WTC11 (cell line): Measurements from ENCODE around the gene NGRN. TPM values are rescaled to one million over a fixed set of nuclear protein-coding genes. Genes with fewer than 3 reads are reported as not detected.

Experiments used
- ATAC-seq: fragments of 200-7000 bp; cut with Tn5 transposase; 2 replicates; pipeline ENCODE4 v1.10.0; 2021; ENCODE audit warnings: mild to moderate bottlenecking, moderate library complexity
- CTCF ChIA-PET: fragments of 300-600 bp; sonication (Branson Sonifier 250); formaldehyde crosslinking; loops from one replicate; lab custom pipeline; 2021; ENCODE audit warnings: antibody characterized with exemption; lab: Charles Lee
- POLR2A ChIA-PET: fragments of 350-600 bp; sonication (Branson Sonifier 250); formaldehyde crosslinking; loops from one replicate; lab custom pipeline; 2021; ENCODE audit warnings: antibody characterized with exemption; lab: Charles Lee
- DNase-seq: peaks from one replicate; pipeline ENCODE4 v3.0.0; 2021; ENCODE audit warnings: low spot score
- H3K27ac Mint-ChIP-seq: 2 replicates; pipeline ENCODE4 v1.8.0; 2021; ENCODE audit warnings: mixed read lengths
- H3K27me3 Mint-ChIP-seq: 2 replicates; pipeline ENCODE4 v1.8.0; 2021; ENCODE audit warnings: low read depth, mild to moderate bottlenecking, moderate library complexity, mixed read lengths
- H3K36me3 Mint-ChIP-seq: 2 replicates; pipeline ENCODE4 v1.8.0; 2021; ENCODE audit warnings: mixed read lengths
- H3K4me1 Mint-ChIP-seq: 2 replicates; pipeline ENCODE4 v1.8.0; 2022; ENCODE audit warnings: mixed read lengths
- H3K4me3 Mint-ChIP-seq: 2 replicates; pipeline ENCODE4 v1.8.0; 2021; ENCODE audit warnings: mild to moderate bottlenecking, moderate library complexity, mixed read lengths
- H3K9me3 Mint-ChIP-seq: 2 replicates; pipeline ENCODE4 v1.8.0; 2021; ENCODE audit warnings: mixed read lengths
- EMX1 ChIP-seq: fragments of 250-450 bp; sonication (Bioruptor Pico); IDR thresholded peaks from 2 replicates; pipeline ENCODE4 v1.8.0; 2021; ENCODE audit warnings: mild to moderate bottlenecking
- GABPB1 ChIP-seq: sonication (generic); formaldehyde crosslinking; IDR thresholded peaks from 2 replicates; pipeline ENCODE4 v1.8.1; 2023; ENCODE audit warnings: mild to moderate bottlenecking, missing genetic modification reagents
- JAZF1 ChIP-seq: fragments of 250-450 bp; sonication (Bioruptor Pico); IDR thresholded peaks from 2 replicates; pipeline ENCODE4 v1.9.0; 2021; ENCODE audit warnings: moderate library complexity, mild to moderate bottlenecking, inconsistent platforms
- MXD4 ChIP-seq: fragments of 250-450 bp; sonication (Bioruptor Pico); IDR thresholded peaks from 2 replicates; pipeline ENCODE4 v1.8.0; 2021; ENCODE audit warnings: mild to moderate bottlenecking, moderate library complexity, borderline replicate concordance
- NFATC4 ChIP-seq: fragments of 250-450 bp; sonication (Bioruptor Pico); IDR thresholded peaks from 2 replicates; pipeline ENCODE4 v1.9.0; 2021; ENCODE audit warnings: mild to moderate bottlenecking
- NFE2L1 ChIP-seq: sonication (generic); formaldehyde crosslinking; IDR thresholded peaks from 2 replicates; pipeline ENCODE4 v1.8.1; 2023; ENCODE audit warnings: missing genetic modification reagents
- OVOL2 ChIP-seq: fragments of 250-450 bp; sonication (Bioruptor Pico); IDR thresholded peaks from 2 replicates; pipeline ENCODE4 v1.9.0; 2021; ENCODE audit warnings: mild to moderate bottlenecking, borderline replicate concordance
- RORB ChIP-seq: fragments of 250-450 bp; sonication (Bioruptor Pico); IDR thresholded peaks from 2 replicates; pipeline ENCODE4 v1.9.0; 2021; ENCODE audit warnings: mild to moderate bottlenecking
- ZNF138 ChIP-seq: sonication (generic); formaldehyde crosslinking; conservative IDR thresholded peaks from 2 replicates; pipeline ENCODE4 v1.8.1; 2022; ENCODE audit warnings: mild to moderate bottlenecking, moderate library complexity, missing genetic modification reagents
- total RNA-seq: library from RNA; stranded (reverse); gene quantifications from 3 replicates; pipeline ENCODE4 v1.2.3, GENCODE V29; 2021
- TF ChIP-seq, protein P1 (sequence below): sonication (generic); formaldehyde crosslinking; IDR thresholded peaks from 2 replicates; pipeline ENCODE4 v1.8.1; 2023; ENCODE audit warnings: mild to moderate bottlenecking, missing genetic modification reagents
- TF ChIP-seq, protein P2 (sequence below): sonication (generic); formaldehyde crosslinking; IDR thresholded peaks from 2 replicates; pipeline ENCODE4 v1.8.1; 2022; ENCODE audit warnings: mild to moderate bottlenecking, moderate library complexity, missing genetic modification reagents
- TF ChIP-seq, protein P3 (sequence below): sonication (generic); formaldehyde crosslinking; IDR thresholded peaks from 2 replicates; pipeline ENCODE4 v1.8.0; 2023; ENCODE audit warnings: missing genetic modification reagents, mild to moderate bottlenecking, borderline replicate concordance
- TF ChIP-seq, protein P4 (sequence below): sonication (generic); formaldehyde crosslinking; IDR thresholded peaks from 2 replicates; pipeline ENCODE4 v1.8.0; 2022; ENCODE audit warnings: missing genetic modification reagents
- TF ChIP-seq, protein P5 (sequence below): fragments of 250-450 bp; sonication (Bioruptor Pico); IDR thresholded peaks from 2 replicates; pipeline ENCODE4 v1.9.0; 2021; ENCODE audit warnings: moderate library complexity, mild to moderate bottlenecking, inconsistent platforms, borderline replicate concordance
- TF ChIP-seq, protein P6 (sequence below): sonication (generic); formaldehyde crosslinking; IDR thresholded peaks from 2 replicates; pipeline ENCODE4 v1.8.1; 2023; ENCODE audit warnings: mild to moderate bottlenecking, missing genetic modification reagents
- TF ChIP-seq, protein P7 (sequence below): sonication (generic); formaldehyde crosslinking; IDR thresholded peaks from 2 replicates; pipeline ENCODE4 v1.8.0; 2022; ENCODE audit warnings: mild to moderate bottlenecking, missing genetic modification reagents
- TF ChIP-seq, protein P8 (sequence below): sonication (generic); formaldehyde crosslinking; IDR thresholded peaks from 2 replicates; pipeline ENCODE4 v1.8.0; 2022; ENCODE audit warnings: mild to moderate bottlenecking, missing genetic modification reagents
- TF ChIP-seq, protein P9 (sequence below): sonication (generic); formaldehyde crosslinking; IDR thresholded peaks from 2 replicates; pipeline ENCODE4 v1.8.1; 2022; ENCODE audit warnings: mild to moderate bottlenecking, missing genetic modification reagents, moderate library complexity, borderline replicate concordance

Gene NGRN
- total RNA-seq, 1 experiment from 2014 or later: 77.8 TPM

DNA sequence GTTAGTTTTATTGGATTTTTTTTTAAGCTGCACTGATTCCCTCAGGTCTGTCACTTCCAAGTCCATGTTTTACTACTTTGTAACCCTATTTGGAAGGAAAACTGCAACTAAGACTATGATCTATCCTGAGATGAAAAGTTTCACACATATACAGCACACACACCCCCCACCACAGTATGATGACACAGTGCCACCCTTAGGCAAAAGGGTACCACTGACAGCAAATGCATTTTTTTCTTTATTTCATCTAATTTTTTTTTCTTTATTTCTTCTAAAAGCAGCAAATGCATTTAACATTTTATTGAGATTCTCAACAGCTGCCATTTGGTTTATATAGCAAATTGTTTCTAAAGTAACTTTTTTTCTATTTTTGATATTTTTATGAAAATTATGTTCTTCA is 21.2 kb downstream of the NGRN start:
- Mint-ChIP-seq H3K9me3 (no peaks in the 10 kb centered on the region), H3K4me3 (no peak overlapping the region)
- no peak for DNase-seq

DNA sequence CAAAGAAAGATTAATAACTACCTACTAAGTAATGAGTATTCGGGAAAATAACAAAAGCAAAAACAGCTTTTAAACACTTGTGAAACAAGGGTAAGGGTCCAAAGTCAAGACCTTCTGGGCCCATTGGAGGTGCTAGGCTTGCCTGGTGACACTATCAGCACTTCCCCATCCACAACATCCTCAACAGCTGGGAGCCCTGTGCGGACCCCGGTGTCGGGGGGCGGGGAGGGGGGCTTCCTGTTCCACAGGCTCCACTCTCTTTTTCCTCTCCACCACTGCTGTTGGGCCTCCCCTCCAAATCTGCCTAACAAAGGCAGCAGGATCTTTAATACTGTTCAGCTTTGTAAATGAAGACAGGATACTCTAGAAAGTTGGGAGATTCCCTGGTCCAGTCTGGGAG is 21.6 kb downstream of the NGRN start:
- Mint-ChIP-seq H3K9me3 (no peaks in the 10 kb centered on the region), H3K4me1 (peaks cover 17% of the 10 kb centered on the region), H3K27ac (0 out of 2 replicates have a peak overlapping the region, but pooled peaks have one; percentile 65), H3K4me3 (peak overlapping the region; percentile 53), H3K36me3 (no peaks in the 10 kb centered on the region), H3K27me3 (no peaks in the 10 kb centered on the region)
- ChIA-PET CTCF (interaction anchor here (1.0 to 3.1 kb wide), 6 partner anchors 14 to 144 kb away, joined by 3 to 14 read pairs (median 4); partner anchors contain the start of genes CIB1 and GDPGP1), POLR2A (interaction anchor here (0.9 to 1.1 kb wide), 2 partner anchors 21 to 66 kb away, joined by 3 read pairs; partner anchors contain the start of gene NGRN)
- DNase-seq (peak; percentile 67), ATAC-seq (peak; percentile 87)
- TF ChIP-seq, protein P1, sequence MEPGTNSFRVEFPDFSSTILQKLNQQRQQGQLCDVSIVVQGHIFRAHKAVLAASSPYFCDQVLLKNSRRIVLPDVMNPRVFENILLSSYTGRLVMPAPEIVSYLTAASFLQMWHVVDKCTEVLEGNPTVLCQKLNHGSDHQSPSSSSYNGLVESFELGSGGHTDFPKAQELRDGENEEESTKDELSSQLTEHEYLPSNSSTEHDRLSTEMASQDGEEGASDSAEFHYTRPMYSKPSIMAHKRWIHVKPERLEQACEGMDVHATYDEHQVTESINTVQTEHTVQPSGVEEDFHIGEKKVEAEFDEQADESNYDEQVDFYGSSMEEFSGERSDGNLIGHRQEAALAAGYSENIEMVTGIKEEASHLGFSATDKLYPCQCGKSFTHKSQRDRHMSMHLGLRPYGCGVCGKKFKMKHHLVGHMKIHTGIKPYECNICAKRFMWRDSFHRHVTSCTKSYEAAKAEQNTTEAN (CRISPR knock-in tag): no peak
- TF ChIP-seq, protein P2, sequence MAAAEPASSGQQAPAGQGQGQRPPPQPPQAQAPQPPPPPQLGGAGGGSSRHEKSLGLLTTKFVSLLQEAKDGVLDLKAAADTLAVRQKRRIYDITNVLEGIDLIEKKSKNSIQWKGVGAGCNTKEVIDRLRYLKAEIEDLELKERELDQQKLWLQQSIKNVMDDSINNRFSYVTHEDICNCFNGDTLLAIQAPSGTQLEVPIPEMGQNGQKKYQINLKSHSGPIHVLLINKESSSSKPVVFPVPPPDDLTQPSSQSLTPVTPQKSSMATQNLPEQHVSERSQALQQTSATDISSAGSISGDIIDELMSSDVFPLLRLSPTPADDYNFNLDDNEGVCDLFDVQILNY: no peak
- TF ChIP-seq, protein P3, sequence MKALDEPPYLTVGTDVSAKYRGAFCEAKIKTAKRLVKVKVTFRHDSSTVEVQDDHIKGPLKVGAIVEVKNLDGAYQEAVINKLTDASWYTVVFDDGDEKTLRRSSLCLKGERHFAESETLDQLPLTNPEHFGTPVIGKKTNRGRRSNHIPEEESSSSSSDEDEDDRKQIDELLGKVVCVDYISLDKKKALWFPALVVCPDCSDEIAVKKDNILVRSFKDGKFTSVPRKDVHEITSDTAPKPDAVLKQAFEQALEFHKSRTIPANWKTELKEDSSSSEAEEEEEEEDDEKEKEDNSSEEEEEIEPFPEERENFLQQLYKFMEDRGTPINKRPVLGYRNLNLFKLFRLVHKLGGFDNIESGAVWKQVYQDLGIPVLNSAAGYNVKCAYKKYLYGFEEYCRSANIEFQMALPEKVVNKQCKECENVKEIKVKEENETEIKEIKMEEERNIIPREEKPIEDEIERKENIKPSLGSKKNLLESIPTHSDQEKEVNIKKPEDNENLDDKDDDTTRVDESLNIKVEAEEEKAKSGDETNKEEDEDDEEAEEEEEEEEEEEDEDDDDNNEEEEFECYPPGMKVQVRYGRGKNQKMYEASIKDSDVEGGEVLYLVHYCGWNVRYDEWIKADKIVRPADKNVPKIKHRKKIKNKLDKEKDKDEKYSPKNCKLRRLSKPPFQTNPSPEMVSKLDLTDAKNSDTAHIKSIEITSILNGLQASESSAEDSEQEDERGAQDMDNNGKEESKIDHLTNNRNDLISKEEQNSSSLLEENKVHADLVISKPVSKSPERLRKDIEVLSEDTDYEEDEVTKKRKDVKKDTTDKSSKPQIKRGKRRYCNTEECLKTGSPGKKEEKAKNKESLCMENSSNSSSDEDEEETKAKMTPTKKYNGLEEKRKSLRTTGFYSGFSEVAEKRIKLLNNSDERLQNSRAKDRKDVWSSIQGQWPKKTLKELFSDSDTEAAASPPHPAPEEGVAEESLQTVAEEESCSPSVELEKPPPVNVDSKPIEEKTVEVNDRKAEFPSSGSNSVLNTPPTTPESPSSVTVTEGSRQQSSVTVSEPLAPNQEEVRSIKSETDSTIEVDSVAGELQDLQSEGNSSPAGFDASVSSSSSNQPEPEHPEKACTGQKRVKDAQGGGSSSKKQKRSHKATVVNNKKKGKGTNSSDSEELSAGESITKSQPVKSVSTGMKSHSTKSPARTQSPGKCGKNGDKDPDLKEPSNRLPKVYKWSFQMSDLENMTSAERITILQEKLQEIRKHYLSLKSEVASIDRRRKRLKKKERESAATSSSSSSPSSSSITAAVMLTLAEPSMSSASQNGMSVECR: no peak
- TF ChIP-seq, protein P4, sequence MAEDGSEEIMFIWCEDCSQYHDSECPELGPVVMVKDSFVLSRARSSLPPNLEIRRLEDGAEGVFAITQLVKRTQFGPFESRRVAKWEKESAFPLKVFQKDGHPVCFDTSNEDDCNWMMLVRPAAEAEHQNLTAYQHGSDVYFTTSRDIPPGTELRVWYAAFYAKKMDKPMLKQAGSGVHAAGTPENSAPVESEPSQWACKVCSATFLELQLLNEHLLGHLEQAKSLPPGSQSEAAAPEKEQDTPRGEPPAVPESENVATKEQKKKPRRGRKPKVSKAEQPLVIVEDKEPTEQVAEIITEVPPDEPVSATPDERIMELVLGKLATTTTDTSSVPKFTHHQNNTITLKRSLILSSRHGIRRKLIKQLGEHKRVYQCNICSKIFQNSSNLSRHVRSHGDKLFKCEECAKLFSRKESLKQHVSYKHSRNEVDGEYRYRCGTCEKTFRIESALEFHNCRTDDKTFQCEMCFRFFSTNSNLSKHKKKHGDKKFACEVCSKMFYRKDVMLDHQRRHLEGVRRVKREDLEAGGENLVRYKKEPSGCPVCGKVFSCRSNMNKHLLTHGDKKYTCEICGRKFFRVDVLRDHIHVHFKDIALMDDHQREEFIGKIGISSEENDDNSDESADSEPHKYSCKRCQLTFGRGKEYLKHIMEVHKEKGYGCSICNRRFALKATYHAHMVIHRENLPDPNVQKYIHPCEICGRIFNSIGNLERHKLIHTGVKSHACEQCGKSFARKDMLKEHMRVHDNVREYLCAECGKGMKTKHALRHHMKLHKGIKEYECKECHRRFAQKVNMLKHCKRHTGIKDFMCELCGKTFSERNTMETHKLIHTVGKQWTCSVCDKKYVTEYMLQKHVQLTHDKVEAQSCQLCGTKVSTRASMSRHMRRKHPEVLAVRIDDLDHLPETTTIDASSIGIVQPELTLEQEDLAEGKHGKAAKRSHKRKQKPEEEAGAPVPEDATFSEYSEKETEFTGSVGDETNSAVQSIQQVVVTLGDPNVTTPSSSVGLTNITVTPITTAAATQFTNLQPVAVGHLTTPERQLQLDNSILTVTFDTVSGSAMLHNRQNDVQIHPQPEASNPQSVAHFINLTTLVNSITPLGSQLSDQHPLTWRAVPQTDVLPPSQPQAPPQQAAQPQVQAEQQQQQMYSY (CRISPR knock-in tag): no peak
- TF ChIP-seq JAZF1 (CRISPR knock-in tag) (no peak), RORB (CRISPR knock-in tag) (no peak), MXD4 (CRISPR knock-in tag) (no peak), NFATC4 (CRISPR knock-in tag) (no peak), GABPB1 (CRISPR knock-in tag) (no peak), OVOL2 (no peak)
- TF ChIP-seq, protein P5, sequence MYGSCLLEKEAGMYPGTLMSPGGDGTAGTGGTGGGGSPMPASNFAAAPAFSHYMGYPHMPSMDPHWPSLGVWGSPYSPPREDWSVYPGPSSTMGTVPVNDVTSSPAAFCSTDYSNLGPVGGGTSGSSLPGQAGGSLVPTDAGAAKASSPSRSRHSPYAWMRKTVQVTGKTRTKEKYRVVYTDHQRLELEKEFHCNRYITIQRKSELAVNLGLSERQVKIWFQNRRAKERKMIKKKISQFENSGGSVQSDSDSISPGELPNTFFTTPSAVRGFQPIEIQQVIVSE (CRISPR knock-in tag): no peak
- TF ChIP-seq, protein P6, sequence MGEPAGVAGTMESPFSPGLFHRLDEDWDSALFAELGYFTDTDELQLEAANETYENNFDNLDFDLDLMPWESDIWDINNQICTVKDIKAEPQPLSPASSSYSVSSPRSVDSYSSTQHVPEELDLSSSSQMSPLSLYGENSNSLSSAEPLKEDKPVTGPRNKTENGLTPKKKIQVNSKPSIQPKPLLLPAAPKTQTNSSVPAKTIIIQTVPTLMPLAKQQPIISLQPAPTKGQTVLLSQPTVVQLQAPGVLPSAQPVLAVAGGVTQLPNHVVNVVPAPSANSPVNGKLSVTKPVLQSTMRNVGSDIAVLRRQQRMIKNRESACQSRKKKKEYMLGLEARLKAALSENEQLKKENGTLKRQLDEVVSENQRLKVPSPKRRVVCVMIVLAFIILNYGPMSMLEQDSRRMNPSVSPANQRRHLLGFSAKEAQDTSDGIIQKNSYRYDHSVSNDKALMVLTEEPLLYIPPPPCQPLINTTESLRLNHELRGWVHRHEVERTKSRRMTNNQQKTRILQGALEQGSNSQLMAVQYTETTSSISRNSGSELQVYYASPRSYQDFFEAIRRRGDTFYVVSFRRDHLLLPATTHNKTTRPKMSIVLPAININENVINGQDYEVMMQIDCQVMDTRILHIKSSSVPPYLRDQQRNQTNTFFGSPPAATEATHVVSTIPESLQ (CRISPR knock-in tag): no peak
- TF ChIP-seq, protein P7, sequence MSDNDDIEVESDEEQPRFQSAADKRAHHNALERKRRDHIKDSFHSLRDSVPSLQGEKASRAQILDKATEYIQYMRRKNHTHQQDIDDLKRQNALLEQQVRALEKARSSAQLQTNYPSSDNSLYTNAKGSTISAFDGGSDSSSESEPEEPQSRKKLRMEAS (CRISPR knock-in tag): no peak
- TF ChIP-seq, protein P8, sequence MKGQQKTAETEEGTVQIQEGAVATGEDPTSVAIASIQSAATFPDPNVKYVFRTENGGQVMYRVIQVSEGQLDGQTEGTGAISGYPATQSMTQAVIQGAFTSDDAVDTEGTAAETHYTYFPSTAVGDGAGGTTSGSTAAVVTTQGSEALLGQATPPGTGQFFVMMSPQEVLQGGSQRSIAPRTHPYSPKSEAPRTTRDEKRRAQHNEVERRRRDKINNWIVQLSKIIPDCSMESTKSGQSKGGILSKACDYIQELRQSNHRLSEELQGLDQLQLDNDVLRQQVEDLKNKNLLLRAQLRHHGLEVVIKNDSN (CRISPR knock-in tag): no peak

More for the DNA sequence above, 21.2 kb downstream of the NGRN start:
- Mint-ChIP-seq H3K4me1 (peaks cover 15% of the 10 kb centered on the region), H3K27me3 (no peaks in the 10 kb centered on the region), H3K36me3 (no peaks in the 10 kb centered on the region), H3K27ac (no peak overlapping the region)
- CTCF ChIA-PET: interaction anchor here (1.0 to 3.1 kb wide), 6 partner anchors 14 to 143 kb away, joined by 3 to 14 read pairs (median 4); partner anchors contain the start of genes CIB1 and GDPGP1
- peak; percentile 64 for ATAC-seq
- POLR2A ChIA-PET: interaction anchor here (0.9 kb wide), 1 partner anchor 21 kb away, joined by 3 read pairs; the partner anchor contains the start of gene NGRN
- TF ChIP-seq NFE2L1 (CRISPR knock-in tag) (no peak), ZNF138 (CRISPR knock-in tag) (no peak), EMX1 (CRISPR knock-in tag) (no peak)
- TF ChIP-seq, protein P9, sequence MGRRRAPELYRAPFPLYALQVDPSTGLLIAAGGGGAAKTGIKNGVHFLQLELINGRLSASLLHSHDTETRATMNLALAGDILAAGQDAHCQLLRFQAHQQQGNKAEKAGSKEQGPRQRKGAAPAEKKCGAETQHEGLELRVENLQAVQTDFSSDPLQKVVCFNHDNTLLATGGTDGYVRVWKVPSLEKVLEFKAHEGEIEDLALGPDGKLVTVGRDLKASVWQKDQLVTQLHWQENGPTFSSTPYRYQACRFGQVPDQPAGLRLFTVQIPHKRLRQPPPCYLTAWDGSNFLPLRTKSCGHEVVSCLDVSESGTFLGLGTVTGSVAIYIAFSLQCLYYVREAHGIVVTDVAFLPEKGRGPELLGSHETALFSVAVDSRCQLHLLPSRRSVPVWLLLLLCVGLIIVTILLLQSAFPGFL (CRISPR knock-in tag): no peak
- TF ChIP-seq, protein P8 (CRISPR knock-in tag): no peak
